H9 (cell line): Measurements from ENCODE around the gene TBL1X. TPM values are rescaled to one million over a fixed set of nuclear protein-coding genes. Genes with fewer than 3 reads are reported as not detected.

Experiments
- DNase-seq: peaks from one replicate; pipeline ENCODE4 v3.0.0-alpha.2; 2017
- H2AFZ ChIP-seq: one replicate; pipeline ENCODE4 v1.6.1; 2013; ENCODE audit warnings: mild to moderate bottlenecking, low read length, control low read depth, moderate library complexity
- H2AK5ac ChIP-seq: 2 replicates; pipeline ENCODE4 v1.6.1; 2013; ENCODE audit warnings: low read length, control low read depth, mixed read lengths; ENCODE audit not compliant: insufficient read length
- H2BK120ac ChIP-seq: one replicate; pipeline ENCODE4 v1.6.1; 2013; ENCODE audit warnings: low read depth, mild to moderate bottlenecking, low read length, control low read depth, inconsistent platforms; ENCODE audit not compliant: poor library complexity, severe bottlenecking
- H2BK12ac ChIP-seq: 2 replicates; pipeline ENCODE4 v1.6.1; 2013; ENCODE audit warnings: low read length, control low read depth, mixed read lengths, low read depth; ENCODE audit not compliant: insufficient read length
- H2BK15ac ChIP-seq: 2 replicates; pipeline ENCODE4 v1.6.1; 2013; ENCODE audit warnings: low read depth, low read length, control low read depth
- H2BK20ac ChIP-seq: one replicate; pipeline ENCODE4 v1.6.1; 2013; ENCODE audit warnings: low read depth, mild to moderate bottlenecking, low read length, control low read depth, inconsistent platforms; ENCODE audit not compliant: poor library complexity, severe bottlenecking
- H2BK5ac ChIP-seq: 2 replicates; pipeline ENCODE4 v1.6.1; 2013; ENCODE audit warnings: low read length, control low read depth, mixed read lengths; ENCODE audit not compliant: insufficient read length
- H3K14ac ChIP-seq: 2 replicates; pipeline ENCODE4 v1.6.1; 2013; ENCODE audit warnings: low read length, control low read depth; ENCODE audit not compliant: insufficient read depth
- H3K18ac ChIP-seq: 2 replicates; pipeline ENCODE4 v1.6.1; 2013; ENCODE audit warnings: low read depth, mild to moderate bottlenecking, mixed read lengths, low read length, control low read depth; ENCODE audit not compliant: insufficient read length
- H3K23ac ChIP-seq: 2 replicates; pipeline ENCODE4 v1.6.1; 2013; ENCODE audit warnings: low read length, control low read depth, mixed read lengths, low read depth; ENCODE audit not compliant: insufficient read length
- H3K23me2 ChIP-seq: 2 replicates; pipeline ENCODE4 v1.6.1; 2013; ENCODE audit warnings: low read depth, mild to moderate bottlenecking, mixed read lengths, low read length, control low read depth; ENCODE audit not compliant: insufficient read length, poor library complexity, severe bottlenecking
- H3K27ac ChIP-seq: 2 replicates; pipeline ENCODE4 v1.5.1; 2013; ENCODE audit warnings: low read length, control low read depth, mixed read lengths, low read depth; ENCODE audit not compliant: insufficient read length
- H3K27me3 ChIP-seq: 2 replicates; pipeline ENCODE4 v1.6.1; 2013; ENCODE audit warnings: low read length, control low read depth, inconsistent platforms; ENCODE audit not compliant: insufficient read depth
- H3K4ac ChIP-seq: 2 replicates; pipeline ENCODE4 v1.6.1; 2013; ENCODE audit warnings: low read depth, mild to moderate bottlenecking, control low read depth, inconsistent platforms, low read length, moderate library complexity
- H3K4me1 ChIP-seq: 2 replicates; pipeline ENCODE4 v1.6.1; 2013; ENCODE audit warnings: low read length, control low read depth, inconsistent platforms; ENCODE audit not compliant: insufficient read depth
- H3K4me2 ChIP-seq: 2 replicates; pipeline ENCODE4 v1.6.1; 2013; ENCODE audit warnings: low read length, control low read depth, mixed read lengths; ENCODE audit not compliant: insufficient read length, insufficient read depth
- H3K56ac ChIP-seq: 2 replicates; pipeline ENCODE4 v1.6.1; 2013; ENCODE audit warnings: low read depth, mild to moderate bottlenecking, mixed read lengths, low read length, control low read depth; ENCODE audit not compliant: insufficient read length
- H3K79me1 ChIP-seq: 2 replicates; pipeline ENCODE4 v1.6.1; 2013; ENCODE audit warnings: low read depth, mild to moderate bottlenecking, moderate library complexity, low read length, control low read depth, inconsistent platforms; ENCODE audit not compliant: insufficient read depth, poor library complexity, severe bottlenecking
- H3K79me2 ChIP-seq: 2 replicates; pipeline ENCODE4 v1.6.1; 2013; ENCODE audit warnings: low read length, control low read depth, inconsistent platforms; ENCODE audit not compliant: insufficient read depth
- H3K9ac ChIP-seq: 2 replicates; pipeline ENCODE4 v1.6.1; 2013; ENCODE audit warnings: low read length, control low read depth, mixed read lengths; ENCODE audit not compliant: insufficient read length; ENCODE audit errors: extremely low read depth
- H3K9me3 ChIP-seq: one replicate; pipeline ENCODE4 v1.6.1; 2013; ENCODE audit warnings: low read depth, low read length, inconsistent platforms; ENCODE audit not compliant: control insufficient read depth
- H3T11ph ChIP-seq: one replicate; pipeline ENCODE4 v1.6.1; 2013; ENCODE audit warnings: mild to moderate bottlenecking, low read length, control low read depth, inconsistent platforms
- H4K20me1 ChIP-seq: one replicate; pipeline ENCODE4 v1.6.1; 2013; ENCODE audit not compliant: control insufficient read depth, insufficient read length, insufficient read depth
- H4K5ac ChIP-seq: 2 replicates; pipeline ENCODE4 v1.6.1; 2013; ENCODE audit warnings: low read depth, mild to moderate bottlenecking, mixed read lengths, low read length, control low read depth; ENCODE audit not compliant: insufficient read length
- H4K8ac ChIP-seq: replicated peaks from 2 replicates; pipeline ENCODE4 v1.6.1; 2013; ENCODE audit warnings: low read length, control low read depth, mixed read lengths, low read depth; ENCODE audit not compliant: insufficient read length
- H4K91ac ChIP-seq: 2 replicates; pipeline ENCODE4 v1.6.1; 2013; ENCODE audit warnings: low read depth, mild to moderate bottlenecking, moderate library complexity, mixed read lengths, low read length, control low read depth; ENCODE audit not compliant: insufficient read length
- H3K27ac Mint-ChIP-seq, 3 experiments: 2 replicates in 2 of 3; 3 replicates in 1 of 3; pipeline ENCODE4 v1.8.0; 2020 to 2021; ENCODE audit warnings: mixed read lengths in 3 of 3, mild to moderate bottlenecking in 1 of 3, moderate library complexity in 1 of 3
- H3K27me3 Mint-ChIP-seq: 2 replicates; pipeline ENCODE4 v1.8.0; 2021; ENCODE audit warnings: low read depth, mild to moderate bottlenecking, moderate library complexity, mixed read lengths
- H3K36me3 Mint-ChIP-seq, 3 experiments: 2 replicates in 2 of 3; 3 replicates in 1 of 3; pipeline ENCODE4 v1.8.0; 2020 to 2021; ENCODE audit warnings: low read depth in 3 of 3, mixed read lengths in 3 of 3; ENCODE audit not compliant: insufficient read depth in 1 of 3
- H3K4me1 Mint-ChIP-seq, 2 experiments: 2 replicates each; pipeline ENCODE4 v1.8.0; 2020; ENCODE audit warnings: mixed read lengths in 2 of 2
- H3K4me3 Mint-ChIP-seq, 2 experiments: 2 replicates in 1 of 2; 3 replicates in 1 of 2; pipeline ENCODE4 v1.8.0; 2020 to 2021; ENCODE audit warnings: mild to moderate bottlenecking in 2 of 2, mixed read lengths in 2 of 2, moderate library complexity in 1 of 2
- H3K9me3 Mint-ChIP-seq, 2 experiments: 2 replicates in 1 of 2; 3 replicates in 1 of 2; pipeline ENCODE4 v1.8.0; 2020; ENCODE audit warnings: mild to moderate bottlenecking in 2 of 2, mixed read lengths in 2 of 2, moderate library complexity in 1 of 2
- CTCF ChIP-seq: fragments of 200-600 bp; sonication (generic); conservative IDR thresholded peaks from 3 replicates; pipeline ENCODE4 v1.8.0; 2021; ENCODE audit warnings: antibody characterized with exemption, mild to moderate bottlenecking
- WGBS: extraction: QIAGEN DNeasy Blood & Tissue Kit; methylation state at CpG from one replicate; pipeline ENCODE4 v1.1.7; 2013; ENCODE audit warnings: missing lambda C conversion rate, low lambda C conversion rate, mixed read lengths; ENCODE audit not compliant: insufficient read length; ENCODE audit errors: extremely low coverage; 5-methylcytosine and 5-hydroxymethylcytosine counted together
- total RNA-seq: library from RNA; stranded (reverse); gene quantifications from 2 replicates; pipeline ENCODE4 v1.2.1, GENCODE V29; 2021

TBL1X gene
- total RNA-seq, 1 experiment from 2014 or later, result 24.1 TPM

DNA sequence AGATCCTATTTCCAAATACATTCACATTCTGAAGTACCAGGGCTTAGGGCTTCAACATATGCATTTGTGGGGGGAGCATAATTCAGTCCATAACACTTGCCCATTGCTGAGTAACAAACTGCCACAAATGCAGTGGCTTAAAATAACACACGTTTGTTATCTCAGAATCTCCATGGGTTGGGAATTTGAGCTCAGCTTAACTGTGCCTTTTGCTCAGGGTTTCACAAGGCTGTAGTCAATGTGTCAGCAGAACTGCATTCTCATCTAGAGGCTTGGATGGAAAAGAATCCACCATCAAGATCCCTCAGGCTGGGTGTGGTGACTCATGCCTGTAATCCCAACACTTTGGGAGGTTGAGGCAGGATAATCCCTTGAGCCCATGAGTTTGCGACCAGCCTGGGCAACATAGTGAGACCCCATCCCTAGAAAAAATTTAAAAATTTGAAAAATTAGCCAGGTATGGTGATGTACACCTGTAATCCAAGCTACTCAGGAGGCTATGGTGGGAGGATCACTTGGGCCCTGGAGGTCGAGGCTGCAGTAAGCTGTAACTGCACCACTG lies 25.8 kb upstream of the TBL1X start:
- no peak for DNase-seq
- peaks cover 0 to 5% of the 10 kb centered on the region in 2 experiments; a peak in 1 of 4 replicates for H3K4me1 Mint-ChIP-seq
- Histone ChIP-seq H3K18ac (no peak overlapping the region), H3K23ac (no peak overlapping the region), H4K91ac (no peak overlapping the region), H4K20me1 (no peaks in the 10 kb centered on the region), H3K79me1 (no peaks in the 10 kb centered on the region), H4K8ac (no peak overlapping the region), H3K9ac (no peak overlapping the region), H3K14ac (no peak overlapping the region), H2BK20ac (no peak overlapping the region), H3K23me2 (no peaks in the 10 kb centered on the region), H2BK5ac (no peak overlapping the region), H3K4ac (no peak overlapping the region), H3T11ph (no peak overlapping the region), H2BK15ac (no peak overlapping the region), H3K27ac (no peak overlapping the region), H3K4me2 (no peak overlapping the region), H2AK5ac (no peak overlapping the region), H3K79me2 (no peaks in the 10 kb centered on the region), H2BK120ac (no peak overlapping the region), H3K27me3 (no peaks in the 10 kb centered on the region), H3K56ac (no peak overlapping the region), H2BK12ac (no peak overlapping the region), H3K4me1 (no peaks in the 10 kb centered on the region), H3K9me3 (no peaks in the 10 kb centered on the region), H4K5ac (no peak overlapping the region), H2AFZ (no peak overlapping the region)
- peaks cover 0 to 46% of the 10 kb centered on the region in 2 experiments; a peak in 3 of 5 replicates for H3K9me3 Mint-ChIP-seq
- no peak overlapping the region for H3K27ac Mint-ChIP-seq
- H3K27me3 Mint-ChIP-seq, result no peaks in the 10 kb centered on the region
- no peaks in the 10 kb centered on the region; a peak in 3 of 7 replicates for H3K36me3 Mint-ChIP-seq
- H3K4me3 Mint-ChIP-seq, result no peak overlapping the region
- no CpG with 5 or more reads among the region's 3 CpGs for WGBS
- no peak for TF ChIP-seq CTCF
